ENCODE data around the gene VMP1.
"Not testable (repeated sequence)": the region's sequence is repeated elsewhere in the genome, so short reads cannot be mapped to it uniquely, and the experiment has no call there.

VMP1 gene

DNA sequence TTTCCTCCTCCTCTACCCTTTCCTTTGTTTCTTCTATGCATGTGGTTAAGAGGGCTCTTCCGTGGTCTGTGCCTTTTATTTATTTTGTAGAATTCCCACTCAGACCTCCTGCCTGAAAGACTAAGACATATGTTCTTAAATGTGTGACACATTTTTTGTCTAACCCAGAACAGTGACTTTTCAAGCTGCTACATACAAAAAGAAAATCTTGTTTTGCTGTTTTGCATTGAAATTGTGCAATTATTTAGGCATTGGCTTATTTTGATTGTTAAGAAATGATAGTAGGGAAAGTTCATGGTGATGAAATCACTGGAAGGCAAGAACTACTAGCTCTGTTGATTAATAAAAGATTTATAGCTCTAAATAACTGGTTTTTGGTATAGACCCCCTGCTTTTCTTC is 108.5 kb downstream of the VMP1 start:
- no peak for DNase-seq

DNA sequence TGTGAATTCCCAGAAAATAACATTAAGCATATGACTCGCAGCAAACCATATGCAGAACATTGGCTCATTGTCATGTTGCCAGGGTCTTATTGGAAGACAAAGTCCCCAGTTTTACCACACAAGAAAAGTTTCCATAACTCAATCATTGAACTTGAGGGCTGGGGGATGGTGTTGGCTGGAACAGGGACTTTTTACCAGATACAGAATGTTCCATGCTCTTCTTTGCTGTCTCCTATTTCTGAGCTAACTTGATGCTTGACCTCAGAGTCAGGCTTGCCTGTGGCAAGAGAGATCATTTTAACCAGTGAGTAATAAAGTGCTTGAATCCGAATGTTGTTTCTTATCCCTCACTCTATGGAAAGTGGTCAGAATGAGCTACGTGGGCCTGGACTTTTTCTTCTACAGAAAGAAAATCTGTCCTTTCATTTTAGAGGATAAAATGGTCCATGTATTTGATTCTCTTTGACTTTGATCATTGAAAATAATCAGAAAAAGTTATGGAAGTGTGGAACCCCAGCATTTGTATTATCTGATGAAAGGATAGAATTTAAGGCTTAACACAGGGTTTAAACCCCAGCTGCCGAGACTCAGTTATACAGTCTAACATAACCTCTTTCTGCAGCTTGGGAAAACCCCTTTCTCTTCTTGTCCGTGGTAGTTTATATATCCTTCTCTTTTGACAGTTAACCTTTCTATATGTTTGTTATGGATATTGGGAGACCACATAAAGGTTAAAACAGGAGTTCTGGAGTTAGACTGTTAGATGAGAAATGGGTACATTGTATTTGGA is 118.3 kb downstream of the VMP1 start:
- DNase-seq, result peak; percentile 61

DNA sequence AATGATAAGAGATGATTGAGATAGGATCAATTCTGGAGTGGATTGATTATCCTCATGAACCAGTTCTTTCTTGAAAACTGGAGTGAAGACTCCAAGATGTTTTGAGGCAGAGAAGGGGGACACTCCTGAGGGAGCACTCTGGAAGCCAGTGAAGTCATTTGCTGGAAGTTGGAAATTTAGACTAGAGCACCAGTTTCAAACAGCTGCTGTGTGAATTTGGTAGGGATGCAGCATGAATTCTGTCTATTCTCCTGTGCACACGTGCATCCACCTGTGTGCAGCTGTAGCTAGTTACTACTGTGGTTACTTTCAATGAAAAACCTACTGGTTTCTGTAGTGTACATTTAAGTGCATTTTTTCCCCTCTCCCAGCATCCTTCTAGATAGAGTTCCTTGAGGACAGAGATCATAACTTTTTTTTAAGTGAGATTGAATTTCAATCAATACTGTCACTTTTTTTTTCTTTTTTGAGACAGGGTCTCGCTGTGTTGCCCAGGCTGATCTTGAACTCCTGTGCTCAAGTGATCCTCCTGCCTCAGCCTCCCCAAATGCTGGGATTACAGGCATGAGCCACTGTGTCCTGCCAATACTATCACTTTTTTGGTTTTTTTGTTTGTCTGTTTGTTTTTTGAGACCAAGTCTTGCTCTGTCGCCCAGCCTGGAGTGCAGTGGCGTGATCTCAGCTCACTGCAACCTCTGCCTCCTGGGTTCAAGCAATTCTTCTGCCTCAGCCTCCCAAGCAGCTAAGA is 119.4 kb downstream of the VMP1 start:
- DNase-seq, result no peak

DNA sequence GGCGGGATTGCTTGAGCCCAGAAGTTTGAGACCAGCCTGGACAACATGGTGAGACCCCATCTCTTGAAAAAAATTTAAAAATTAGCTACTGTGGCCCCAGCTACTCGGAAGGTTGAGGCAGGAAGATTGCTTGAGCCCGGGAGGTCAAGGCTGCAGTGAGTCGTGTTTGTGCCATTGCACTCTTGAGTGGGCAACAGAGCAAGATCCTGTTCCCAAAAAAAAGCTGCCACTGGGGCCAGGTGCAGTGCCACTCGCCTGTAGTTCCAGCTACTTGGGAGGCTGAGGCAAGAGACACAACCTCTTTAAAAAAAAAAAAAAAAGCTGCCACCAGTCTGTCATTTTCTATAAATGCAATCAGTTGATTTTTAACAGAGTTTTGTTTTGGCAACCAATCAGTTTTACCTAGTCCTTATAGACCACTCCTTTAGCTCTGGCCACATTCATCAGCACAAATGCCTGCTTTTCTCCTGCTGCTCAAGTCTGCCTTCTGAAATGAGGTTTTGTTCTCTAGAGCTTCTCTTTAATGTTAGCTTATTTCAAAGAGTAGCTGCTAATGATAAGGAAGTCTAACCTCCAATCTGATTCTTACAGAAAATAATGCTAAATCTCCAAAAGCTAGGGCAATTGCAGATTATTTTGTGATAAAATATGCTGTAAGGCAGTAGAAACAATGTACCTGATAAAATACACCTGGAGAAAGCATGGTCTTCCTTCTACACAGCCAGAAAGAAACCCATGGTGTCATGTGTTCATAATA is 120.4 kb downstream of the VMP1 start:
- no peak for DNase-seq

DNA sequence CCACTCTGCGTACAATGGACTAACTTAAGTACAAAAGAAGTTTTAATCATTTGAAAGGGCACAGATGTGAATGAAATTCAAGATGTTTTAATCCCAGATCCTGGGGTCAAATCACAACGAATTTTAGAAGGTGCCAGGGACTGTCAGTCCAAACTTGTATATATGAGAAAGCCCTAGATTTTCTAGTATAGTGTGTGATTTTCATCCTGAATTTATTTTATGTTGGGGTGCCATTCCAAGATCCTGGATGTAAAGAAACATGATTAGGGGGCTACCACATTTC is 121.0 kb downstream of the VMP1 start:
- no peak for DNase-seq

DNA sequence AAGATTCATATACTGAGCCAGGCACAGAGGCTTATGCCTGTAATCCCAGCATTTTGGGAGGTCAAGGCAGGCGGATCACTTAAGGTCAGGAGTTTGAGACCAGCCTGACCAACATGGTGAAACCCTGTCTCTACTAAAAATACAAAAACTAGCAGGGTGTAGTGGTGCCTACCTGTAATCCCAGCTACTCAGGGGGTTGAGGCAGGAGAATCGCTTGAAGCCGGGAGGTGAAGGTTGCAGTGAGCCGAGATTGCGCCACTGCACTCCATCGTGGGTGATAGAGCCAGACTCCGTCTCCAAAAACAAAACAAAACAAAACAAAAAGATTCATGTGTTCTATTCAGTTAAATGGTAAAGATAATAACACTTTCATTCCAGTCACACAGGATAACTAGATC is 121.4 kb downstream of the VMP1 start:
- DNase-seq, result peak; percentile 69

DNA sequence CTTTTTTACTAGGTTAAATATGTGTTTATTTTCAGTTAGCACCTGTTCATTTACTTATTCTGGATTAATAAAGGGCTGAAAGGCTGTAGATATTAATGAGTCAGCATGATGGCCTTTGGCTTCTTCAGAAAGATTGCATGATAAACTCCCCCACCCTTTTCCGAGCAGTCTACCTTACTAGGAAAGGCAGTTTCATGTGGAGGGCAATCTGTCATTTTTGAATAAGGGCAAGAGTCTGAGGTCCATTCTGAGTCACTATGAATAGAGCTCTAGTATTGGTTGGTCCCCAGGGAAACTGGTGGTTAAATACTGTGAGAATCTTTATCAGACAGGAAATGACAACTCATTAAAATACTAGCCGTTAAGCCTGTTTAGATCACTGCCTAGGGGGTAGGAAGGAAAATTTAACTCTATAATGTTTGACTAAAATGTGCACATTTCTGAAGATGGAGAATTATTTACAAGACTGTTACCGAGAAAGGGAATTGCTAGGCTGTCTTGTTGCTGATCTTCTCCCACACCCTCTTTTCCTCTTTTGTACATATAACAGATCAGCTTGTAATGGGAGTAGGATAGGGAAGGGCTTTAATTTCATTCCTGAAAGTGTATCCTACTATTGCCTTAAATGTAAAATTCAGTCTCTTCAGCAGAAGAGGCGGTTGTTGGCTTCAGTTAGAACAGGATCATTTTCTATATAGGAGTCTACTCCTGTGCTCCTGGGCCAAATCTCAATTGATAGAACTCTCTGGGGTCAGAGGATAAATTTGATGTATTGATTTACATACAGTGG is 122.0 kb downstream of the VMP1 start:
- DNase-seq, result no peak

DNA sequence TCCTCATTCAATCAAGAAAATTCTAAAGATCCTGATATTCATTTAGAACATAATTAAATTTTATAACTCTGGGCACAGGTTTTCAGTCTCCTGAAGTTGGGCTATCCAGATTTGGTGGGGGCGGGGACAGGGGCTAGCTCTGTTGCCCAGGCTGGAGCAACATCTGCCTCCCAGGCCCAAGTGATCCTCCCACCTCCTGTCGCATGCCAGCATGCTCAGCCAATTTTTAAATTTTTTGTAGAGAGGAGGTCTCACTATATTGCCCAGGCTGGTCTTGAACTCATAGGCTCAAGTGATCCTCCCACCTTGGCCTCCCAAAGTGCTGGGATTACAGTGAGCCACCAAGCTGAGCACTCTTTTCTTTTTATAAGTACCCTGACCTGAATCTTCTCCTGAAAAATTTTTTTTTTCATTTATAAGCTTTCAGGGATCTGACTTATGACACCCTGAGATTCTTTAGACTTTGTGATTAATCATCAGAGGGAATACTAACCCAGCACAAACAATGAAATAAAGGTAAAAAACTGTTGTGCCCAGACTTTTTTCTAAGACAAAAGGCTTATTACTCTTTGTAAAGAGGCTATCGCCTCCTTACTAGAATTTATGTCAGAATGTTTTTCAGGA is 122.7 kb downstream of the VMP1 start:
- peak; percentile 75 for DNase-seq

DNA sequence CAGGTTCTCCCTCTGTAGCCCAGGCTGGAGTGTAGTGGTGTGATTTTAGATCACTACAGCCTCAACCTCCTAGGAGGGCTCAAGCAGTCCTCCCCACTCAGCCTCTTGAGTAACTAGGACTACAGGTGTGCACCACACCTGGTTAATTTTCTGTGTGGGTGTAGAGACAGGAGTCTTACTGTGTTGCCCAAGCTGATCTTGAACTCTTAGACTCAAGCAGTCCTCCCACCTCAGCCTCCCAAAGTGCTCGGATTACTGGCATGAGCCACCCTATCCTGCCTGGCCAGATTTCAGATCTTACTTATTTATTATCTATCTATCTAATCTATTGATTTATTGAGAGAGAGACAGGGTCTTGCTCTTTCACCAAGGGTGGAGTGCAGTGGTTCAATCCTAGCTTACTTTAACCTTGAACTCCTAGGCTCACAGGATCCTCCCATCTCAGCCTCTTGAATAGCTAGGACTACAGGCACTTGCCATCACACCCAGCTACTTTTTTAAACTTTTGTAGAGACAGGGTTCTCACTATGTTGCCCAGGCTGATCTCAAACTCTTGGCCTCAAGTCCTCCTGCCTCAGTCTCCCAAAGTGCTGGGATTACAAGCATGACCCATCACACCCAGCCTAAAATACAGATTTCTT is 123.5 kb downstream of the VMP1 start:
- DNase-seq, result peak; percentile 57

DNA sequence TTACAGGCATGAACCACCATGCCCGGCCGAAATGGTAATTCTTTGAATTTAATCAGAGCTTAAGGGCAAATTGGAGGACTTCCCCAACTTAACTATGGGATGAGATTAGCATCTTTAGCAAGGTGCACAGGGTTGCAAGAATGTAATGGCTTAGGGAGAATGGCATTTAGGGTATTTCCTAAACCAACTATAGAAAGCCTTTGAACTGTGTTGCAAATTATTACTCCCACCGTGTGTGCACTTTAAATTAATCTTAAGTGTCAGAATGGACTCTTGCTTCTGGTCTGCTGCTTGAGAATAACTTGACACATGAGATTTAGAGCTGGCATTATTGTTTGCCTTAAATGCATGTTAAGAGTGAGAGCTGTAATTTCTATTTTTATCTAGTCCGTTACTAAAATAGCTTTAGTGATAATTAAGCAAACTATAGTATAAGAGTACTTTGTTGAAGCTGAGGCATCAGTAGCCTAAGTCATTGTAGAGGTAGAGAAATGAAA is 125.5 kb downstream of the VMP1 start:
- DNase-seq, result no peak

DNA sequence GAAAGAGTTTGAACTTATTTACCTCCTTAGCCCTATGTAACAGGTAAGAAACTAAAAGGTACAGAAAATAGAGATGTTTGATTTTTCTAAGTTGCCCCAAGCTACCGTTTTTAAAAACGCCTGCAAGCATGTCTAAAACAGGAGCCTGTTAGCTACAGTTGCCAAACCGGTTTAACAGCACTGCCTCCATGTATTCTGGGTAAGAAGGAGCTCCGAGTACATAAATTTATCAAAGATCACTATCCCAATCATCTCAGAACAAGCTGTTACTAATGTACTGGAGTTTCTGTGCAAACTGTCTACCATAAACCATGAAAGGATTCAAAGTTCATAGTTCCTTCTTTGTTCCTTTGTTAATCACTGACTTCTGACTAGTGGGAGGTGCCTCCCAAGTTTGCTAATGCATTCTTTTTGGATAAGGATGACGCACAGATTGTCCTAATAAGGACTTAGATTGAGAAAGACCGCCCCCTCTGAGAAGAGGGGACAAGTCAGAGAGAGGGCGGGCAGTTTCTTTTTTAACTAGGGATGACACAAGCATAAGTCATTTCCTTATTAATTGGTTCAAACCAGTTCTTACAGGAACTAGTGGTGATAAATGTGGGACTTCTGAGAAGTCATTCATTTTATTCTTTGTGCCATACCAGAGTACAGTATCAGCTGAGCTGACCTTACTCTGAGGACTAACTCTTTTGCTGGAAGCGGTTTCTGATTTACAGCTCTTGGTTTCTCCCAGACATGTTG is 130.0 kb downstream of the VMP1 start:
- peak; percentile 62 for DNase-seq

DNA sequence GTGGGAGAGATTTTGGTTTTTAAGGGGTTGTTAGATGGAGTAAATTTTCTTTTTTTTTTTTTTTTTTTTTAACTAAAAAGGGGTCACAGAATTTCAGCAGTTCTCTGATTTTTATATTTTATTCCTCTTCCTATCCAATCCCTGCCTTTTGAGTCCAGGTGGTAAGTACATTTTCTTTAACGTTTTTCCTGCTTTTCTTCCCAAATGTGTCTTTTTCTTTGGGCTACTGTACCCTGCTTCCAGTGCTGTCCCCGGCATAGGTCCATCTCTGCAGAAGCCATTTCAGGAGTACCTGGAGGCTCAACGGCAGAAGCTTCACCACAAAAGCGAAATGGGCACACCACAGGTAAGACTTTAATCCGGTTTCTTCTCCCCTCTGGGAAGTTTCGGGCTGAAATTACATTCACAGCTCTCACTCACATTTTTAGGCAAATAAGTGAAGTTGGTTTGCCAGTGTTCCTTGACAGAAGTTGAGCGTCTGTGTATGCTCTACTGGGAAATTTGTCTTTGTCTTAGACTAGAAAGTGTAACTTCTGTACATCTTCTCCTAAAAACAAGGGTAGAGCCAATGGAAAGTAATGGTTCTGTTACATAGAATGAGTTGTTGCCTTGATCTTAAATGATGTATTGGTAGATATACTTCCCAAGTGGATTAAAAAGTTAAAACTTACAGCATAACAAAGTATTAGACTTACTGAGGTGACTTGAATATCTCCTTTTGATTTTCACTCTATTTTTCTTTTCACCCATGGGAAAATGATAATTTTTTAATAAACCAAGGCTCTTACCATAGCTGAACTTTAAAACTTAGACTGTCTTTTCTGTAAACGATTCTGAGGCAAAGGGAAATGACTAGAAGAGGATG is 130.8 kb downstream of the VMP1 start:
- DNase-seq, result peak; percentile 65

DNA sequence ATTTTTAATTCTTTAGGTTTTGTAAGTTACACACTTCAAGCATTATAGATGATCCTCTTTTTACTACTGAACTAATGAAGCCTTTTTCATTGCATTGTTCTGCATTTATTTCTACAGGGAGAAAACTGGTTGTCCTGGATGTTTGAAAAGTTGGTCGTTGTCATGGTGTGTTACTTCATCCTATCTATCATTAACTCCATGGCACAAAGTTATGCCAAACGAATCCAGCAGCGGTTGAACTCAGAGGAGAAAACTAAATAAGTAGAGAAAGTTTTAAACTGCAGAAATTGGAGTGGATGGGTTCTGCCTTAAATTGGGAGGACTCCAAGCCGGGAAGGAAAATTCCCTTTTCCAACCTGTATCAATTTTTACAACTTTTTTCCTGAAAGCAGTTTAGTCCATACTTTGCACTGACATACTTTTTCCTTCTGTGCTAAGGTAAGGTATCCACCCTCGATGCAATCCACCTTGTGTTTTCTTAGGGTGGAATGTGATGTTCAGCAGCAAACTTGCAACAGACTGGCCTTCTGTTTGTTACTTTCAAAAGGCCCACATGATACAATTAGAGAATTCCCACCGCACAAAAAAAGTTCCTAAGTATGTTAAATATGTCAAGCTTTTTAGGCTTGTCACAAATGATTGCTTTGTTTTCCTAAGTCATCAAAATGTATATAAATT is 132.3 kb downstream of the VMP1 start:
- DNase-seq, result no peak

DNA sequence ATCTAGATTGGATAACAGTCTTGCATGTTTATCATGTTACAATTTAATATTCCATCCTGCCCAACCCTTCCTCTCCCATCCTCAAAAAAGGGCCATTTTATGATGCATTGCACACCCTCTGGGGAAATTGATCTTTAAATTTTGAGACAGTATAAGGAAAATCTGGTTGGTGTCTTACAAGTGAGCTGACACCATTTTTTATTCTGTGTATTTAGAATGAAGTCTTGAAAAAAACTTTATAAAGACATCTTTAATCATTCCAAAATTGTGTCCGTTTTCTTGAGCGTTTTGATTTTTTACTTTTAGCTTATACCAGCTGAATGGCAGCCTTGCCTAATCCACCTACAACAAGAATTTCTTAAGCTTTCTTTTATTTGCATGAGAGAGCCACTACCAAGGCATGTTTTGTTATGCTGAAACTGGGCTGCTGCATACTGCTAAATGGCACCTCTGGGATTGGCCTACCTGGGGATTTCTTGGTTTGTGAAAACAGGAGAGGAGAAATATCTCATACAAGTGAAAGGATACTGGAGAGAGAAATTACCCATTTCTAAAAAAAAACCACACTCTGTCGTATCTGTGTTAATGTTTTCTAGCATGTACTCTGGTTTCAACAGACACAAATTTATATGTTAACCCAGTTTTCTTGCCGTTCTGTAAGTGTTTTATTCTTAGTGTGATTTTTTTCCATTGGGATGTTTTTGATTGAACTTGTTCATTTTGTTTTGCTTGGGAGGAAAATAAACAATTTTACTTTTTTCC is 133.1 kb downstream of the VMP1 start:
- DNase-seq, result peak; percentile 53

DNA sequence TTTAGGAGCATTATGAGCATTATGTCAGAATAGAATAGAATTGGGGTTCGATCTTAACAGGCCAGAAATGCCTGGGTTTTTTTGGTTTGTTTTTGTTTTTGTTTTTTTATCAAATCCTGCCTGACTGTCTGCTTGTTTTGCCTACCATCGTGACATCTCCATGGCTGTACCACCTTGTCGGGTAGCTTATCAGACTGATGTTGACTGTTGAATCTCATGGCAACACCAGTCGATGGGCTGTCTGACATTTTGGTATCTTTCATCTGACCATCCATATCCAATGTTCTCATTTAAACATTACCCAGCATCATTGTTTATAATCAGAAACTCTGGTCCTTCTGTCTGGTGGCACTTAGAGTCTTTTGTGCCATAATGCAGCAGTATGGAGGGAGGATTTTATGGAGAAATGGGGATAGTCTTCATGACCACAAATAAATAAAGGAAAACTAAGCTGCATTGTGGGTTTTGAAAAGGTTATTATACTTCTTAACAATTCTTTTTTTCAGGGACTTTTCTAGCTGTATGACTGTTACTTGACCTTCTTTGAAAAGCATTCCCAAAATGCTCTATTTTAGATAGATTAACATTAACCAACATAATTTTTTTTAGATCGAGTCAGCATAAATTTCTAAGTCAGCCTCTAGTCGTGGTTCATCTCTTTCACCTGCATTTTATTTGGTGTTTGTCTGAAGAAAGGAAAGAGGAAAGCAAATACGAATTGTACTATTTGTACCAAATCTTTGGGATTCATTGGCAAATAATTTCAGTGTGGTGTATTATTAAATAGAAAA is 133.8 kb downstream of the VMP1 start:
- DNase-seq, result peak; percentile 49

DNA sequence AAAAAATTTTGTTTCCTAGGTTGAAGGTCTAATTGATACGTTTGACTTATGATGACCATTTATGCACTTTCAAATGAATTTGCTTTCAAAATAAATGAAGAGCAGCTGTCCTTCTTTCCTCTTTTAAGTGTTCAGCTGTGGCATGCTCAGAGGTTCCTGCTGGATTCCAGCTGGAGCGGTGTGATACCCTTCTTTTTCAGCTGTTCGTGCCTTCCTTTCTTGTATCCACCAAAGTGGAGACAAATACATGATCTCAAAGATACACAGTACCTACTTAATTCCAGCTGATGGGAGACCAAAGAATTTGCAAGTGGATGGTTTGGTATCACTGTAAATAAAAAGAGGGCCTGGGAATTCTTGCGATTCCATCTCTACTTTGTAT is 134.4 kb downstream of the VMP1 start:
- not testable (repeated sequence) for DNase-seq

DNA sequence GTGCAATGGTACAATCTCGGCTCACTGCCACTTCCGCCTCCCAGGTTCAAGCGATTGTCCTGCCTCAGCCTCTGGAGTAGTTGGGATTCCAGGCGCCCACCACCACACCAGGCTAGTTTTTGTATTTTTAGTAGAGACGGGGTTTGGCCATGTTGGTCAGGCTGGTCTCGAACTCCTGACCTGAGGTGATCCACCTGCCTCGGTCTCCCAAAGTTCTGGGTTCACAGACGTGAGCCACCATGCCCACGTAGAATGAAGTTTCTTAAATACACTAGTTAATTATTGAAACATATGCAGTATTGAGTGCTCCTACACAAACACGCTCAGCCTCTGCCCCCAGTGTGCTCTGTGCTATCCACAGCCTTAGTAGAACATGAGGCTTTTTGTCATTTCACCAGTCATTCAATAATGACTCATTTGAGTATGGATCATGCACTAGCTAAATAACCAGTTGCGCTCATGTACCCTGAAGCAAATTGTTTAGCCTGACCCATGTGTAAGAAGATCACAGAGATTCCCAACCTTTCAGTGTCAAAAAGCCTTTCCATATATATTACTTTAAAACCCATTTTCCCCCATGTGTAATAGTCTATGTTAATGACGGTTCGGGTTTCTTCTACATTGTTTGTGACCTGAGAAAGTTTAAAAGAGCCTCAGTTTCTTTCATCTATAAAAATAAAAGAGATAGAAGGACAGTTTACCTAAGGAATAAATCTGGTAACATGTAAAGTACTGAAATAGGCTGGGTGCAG is 135.6 kb downstream of the VMP1 start:
- peak; percentile 83 for DNase-seq

Measured in stimulated activated CD8-positive, alpha-beta memory T cell treated with anti-CD3 and anti-CD28 coated beads, Interleukin-4, amount 100 ng/mL, for 48 hours (primary cell).